NCI-H1092 (cell line): ENCODE data around the gene RAP1GAP2.

ENCODE experiments used
- DNase-seq: peaks from one replicate; lab custom pipeline; 2025; lab: John Stamatoyannopoulos, UW

Gene RAP1GAP2

DNA sequence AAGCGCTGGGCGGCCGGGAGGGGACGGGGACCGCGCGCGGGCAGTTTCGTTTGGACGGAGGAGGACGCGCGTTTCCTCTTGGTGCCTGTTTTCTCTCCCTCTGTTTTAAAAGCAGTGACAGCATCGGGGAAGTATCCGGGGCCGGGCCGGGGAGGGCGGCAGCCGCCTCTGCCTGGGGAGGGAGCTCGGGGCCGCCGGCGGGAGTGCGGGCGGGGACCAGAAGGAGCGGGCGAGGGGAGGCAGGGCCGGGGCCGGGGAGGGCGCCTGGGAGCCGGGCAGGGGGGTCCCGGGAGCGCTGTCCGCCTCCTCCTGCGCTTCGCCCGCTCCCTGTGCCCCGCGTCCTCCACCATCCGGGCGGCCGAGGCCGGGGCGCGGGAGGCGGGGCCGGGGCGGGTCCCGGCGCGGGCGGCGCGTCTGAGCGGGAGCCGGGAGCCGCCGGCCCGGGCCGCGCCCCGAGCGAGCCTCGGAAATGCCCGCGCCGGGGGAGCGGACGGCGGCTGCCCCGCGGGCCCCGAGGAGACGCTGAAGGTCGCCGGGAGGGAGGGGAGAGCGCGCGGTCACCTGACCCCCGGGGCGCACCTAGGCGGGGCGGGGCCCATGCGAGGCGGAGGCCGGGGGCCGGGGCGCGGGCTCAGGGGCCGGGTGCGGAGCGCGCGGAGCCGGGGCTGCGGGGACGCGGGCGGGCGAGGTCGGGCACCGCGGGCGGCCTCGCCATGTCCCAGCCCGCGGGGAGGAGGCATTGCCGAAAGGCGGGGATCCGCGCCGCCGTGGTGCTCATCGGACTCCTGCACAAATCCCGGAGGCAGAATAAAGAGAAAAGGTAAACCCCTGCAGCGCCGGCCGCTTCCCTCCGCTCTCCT, 57.3 kb downstream of the RAP1GAP2 start:
- no peak for DNase-seq

DNA sequence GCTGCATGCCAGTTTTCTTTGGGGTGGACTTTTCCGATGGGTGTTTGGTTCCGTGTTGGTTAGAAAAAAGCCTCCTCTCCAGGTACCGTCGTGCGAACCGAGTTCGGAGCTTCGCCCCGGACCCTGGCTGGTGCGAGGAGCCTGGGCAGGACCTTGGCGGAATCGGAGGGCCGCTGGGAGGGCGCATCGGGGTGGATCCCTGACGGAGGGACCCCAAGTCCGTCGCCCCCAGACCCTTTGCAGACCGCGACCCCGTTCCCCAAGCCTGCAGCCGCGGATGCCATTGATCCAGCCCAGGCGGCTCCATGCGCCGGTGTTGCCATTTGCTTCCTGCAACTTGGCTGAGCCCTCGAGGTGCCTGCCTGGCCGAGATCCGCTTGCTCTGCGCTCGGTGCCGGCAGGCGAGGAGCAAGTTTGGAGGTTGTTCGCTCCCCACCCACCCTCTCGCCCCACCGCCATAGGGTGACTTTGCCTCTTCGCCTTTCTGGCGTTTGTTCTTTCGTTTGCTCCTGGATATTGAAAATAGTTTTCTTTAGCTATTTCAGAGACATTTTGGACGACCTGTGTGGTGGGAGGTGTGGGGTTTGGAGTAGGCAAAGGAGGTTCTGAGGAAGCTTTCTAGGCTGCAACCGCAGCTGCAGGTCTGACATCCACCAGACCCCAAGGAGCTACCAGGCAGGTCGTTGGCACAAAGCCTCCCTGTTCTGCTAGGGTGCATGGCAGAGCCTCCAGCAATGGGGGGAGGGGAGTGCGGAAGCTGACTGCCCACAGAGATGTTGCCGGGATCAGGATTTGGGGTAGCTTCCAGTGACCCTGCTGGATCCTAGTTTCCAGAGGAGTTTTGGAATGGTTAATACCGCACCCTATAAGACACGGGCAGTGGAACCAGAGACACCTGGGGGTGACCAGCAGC, 58.2 kb downstream of the RAP1GAP2 start:
- DNase-seq, result no peak

- DNase-seq, result no peak
Observed at GRCh38 chr17:2855063-2855600, 58.9 kb downstream of the RAP1GAP2 start.

DNA sequence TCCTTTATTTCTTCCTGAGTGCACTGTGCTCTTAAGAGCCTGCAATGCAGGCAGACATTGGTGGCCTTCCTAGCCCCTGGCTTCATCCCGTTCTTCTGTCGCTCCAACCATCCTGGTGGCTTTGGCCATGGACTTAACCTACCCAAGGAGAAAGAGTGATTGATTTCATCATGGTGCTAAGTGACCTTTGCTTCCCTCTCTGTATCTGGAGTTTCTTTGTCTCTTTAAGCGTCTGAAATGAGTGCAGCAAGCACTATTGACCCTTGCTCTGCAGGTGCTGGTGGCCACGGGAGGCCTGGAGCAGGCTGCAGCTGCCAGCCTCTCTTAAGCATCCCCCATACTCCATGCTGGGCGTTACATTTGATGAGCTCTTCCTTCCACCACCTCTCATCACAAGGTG, 60.5 kb downstream of the RAP1GAP2 start:
- DNase-seq, result no peak

GRCh38 chr17:2860045-2860444, 63.8 kb downstream of the RAP1GAP2 start:
- no peak for DNase-seq

DNA sequence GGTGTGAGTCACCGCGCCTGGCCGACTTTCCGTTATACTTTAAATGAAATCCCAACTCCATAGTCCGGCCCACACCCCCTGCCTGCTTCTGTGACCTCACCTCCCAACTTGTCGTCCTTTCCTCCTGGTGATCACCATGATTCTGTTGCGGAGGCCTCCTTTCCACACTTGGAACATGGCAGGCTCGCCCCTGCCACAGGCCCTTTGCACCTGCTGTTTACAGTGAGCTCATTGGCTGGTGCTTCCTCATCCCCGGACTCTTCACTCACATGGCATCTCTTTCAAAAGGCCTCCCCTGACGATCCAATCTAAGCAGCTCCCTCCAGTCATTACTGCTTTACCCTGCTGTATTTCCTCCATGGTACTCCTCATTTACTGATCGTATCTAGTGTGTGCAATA, 64.6 kb downstream of the RAP1GAP2 start:
- no peak for DNase-seq

DNA sequence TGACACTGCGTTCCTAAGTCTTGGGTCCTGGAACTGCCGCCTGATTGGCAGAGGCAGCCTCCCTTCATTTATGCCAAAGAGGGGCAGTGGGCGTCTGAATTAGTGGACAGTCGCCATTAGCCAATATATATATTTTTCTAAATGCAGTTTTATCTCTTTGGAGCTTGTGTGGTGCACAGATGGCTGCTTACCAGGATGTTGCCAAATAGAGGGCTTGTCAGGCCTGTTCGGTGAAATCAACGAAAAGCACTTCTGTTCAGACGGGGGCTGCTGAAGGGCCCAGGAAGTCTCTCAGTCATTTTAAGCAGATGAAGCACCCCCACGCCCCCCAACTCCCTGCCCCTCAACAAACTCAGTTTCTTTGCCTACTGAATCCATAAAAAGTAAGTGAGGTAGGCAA, 66.0 kb downstream of the RAP1GAP2 start:
- no peak for DNase-seq

DNA sequence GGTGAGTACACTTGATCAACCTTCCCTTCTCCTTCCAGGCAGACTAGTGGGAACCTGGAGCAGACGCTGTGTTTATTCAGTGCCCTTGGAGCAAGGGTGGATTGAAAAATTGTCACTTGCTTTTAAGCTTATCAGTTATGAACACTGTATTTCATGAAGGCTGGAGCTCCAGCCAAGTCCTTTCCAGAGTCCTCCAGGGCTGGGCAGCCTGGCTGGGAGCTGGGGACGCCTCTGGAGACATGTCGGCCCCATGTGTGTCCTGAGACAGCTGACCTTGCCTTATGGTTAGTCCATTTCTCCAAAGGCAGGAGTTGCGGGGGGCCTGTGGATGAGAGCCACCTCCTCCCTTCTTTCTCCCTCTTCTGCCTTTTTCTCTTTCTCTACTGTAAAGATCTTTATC, 67.0 kb downstream of the RAP1GAP2 start:
- no peak for DNase-seq

DNA sequence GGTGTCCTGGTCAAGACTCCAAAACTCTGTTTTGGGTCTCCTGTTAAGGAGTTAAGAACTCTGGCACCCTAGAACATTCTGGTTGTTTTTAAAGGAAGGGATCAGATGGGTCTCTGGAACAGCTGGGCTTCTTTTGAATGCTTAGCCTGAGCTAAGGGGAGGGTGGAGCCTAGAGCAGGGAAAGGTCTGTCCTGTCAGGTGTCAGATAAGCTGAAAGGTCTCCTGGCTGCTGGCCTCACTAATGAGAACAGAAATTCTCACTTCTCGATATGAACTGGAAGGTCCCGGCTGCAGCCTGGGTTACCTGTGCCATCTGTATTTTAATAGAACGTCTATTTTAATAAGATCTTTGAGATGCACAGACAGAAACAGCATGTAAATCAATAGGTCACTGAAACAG, 69.0 kb downstream of the RAP1GAP2 start:
- DNase-seq, result no peak

GRCh38 chr17:2867441-2868424, 71.5 kb downstream of the RAP1GAP2 start:
- DNase-seq, result no peak

- no peak for DNase-seq
Observed at GRCh38 chr17:2869604-2870003, 73.4 kb downstream of the RAP1GAP2 start.

- no peak for DNase-seq
Observed at GRCh38 chr17:2871205-2871604, 75.0 kb downstream of the RAP1GAP2 start.

- DNase-seq, result no peak
Observed at GRCh38 chr17:2871720-2872119, 75.5 kb downstream of the RAP1GAP2 start.

- DNase-seq, result no peak
Observed at GRCh38 chr17:2872282-2872681, 76.0 kb downstream of the RAP1GAP2 start.

DNA sequence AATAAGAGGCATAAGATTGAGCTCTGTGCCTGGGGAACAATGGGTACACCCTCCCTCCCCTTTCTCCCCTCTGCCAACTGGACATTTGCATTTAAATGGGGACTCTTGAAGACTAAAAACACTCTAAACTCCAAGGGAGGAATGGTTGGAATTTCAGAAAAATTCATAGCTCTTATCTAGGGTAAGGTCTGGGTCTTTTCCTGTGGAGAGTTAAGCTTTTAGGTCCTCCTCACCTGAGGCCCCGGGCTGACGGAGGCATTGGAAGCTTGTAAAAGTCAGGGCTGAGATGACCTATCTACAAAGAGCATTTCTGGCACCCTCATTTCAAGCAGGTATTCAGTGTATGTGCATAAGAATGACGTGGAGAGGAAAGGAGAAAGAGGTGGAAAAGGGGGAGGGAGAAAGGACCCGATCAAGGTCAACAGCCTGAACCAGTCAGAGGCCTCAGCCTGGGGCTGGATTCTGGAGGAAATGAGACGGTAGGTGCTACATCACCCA, 78.0 kb downstream of the RAP1GAP2 start:
- no peak for DNase-seq

DNA sequence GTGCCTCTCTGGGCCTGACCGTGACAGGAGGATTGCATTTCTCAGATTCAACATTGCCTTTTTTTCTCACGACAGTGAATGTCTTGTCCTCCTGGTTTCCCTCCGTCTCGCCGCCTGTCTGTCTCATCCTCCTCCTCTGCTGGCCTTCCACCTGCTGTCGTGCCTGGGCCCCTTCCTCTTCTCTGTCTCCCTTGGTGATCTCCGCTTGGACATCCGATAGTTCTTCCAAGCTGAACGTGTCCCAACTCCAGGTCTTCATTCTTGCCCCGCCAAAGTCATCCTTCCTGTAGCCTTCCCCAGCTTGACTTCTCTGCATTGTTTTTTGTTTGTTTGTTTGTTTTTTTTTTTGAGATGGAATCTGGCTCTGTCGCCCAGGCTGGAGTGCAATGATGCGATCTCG, 79.4 kb downstream of the RAP1GAP2 start:
- no peak for DNase-seq

DNA sequence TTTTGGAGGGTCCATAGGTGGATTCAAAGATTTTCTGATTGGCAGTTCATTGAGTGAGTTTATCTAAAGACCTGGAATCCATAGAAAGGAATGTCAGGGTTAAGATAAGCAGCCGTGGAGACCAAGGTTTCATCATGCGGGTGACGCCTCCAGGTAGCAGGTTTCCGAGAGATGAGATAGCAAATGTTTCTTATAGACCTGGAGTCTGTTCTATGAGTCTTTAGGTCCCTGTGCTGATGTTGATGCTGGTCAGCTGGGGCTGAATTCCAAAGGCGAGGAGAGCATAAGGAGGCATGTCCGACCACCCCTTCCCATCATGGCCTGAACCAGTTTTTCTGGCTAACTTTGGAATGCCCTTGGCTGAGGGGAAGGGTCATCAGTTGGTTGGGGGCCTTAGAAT, 80.2 kb downstream of the RAP1GAP2 start:
- DNase-seq, result no peak

- no peak for DNase-seq
Observed at GRCh38 chr17:2878751-2879254, 82.6 kb downstream of the RAP1GAP2 start.

DNA sequence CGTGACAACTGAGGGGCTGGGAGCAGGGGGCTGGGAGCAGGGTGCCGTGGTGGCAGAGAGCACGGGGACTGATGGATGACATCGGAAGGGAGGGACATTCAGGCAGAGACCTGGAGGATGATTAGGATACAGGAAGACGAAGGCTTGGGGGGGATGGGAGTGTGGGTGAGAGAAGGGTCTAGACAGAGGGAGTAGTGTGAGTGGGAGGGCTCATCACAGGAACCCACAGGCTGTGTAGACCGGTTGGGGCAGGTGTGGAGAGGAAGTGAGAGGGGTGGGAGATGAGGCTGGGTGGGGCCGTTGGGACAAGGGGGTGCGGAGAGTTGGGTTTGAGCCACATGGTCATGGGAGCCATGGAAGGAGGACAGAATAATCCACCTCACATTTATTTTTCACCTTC, 83.8 kb downstream of the RAP1GAP2 start:
- no peak for DNase-seq

DNA sequence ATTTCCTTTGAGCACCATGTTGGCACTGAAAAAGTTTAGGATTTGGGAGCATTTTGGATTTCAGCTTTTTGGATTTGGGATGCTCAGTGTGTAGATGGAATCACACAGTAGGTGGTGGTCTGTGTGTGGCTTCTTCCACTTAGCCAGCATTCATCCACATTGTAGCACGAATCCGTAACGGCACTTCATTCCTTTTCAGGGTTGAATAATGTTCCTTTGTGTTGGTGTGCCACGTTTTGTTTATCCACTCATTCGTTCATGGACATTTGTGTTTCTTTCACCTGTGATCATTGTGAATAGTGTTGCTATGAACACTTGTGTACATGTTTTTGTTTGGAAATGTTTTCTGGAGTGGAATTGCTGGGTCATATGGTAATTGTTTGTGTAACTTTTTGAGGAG, 85.1 kb downstream of the RAP1GAP2 start:
- DNase-seq, result no peak

DNA sequence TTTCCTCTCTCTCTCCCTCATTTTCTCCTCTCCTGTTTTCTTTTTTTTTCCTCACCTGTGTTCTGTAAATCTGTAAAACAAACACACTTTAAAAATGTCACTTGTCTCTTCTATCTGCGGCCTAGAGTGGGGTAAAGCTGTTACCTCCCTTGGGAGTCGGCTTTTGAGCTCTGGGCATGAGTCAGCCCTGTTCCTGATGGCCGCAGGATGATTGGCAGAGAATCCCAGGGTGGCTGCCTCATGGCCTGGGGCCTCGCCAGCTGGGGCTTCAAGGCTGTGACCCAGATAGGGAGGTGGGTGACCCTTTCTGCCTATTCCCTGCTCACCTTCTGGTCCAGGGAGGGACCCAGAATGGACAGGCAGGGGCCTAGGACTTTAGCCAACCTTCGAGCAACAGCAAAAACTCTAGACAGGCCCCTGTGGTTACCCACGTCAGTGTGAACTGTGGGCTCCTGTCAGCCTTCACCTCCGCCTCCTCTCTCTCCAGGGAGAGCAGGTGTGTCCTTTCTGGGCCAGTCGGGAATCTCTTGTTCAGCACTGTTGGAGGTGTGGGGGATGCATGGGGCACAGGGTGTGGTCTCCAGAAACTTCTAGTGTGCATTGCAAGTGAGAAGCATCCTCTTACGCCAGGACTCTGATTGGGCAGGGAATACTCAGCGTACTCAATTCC, 87.4 kb downstream of the RAP1GAP2 start:
- DNase-seq, result no peak
